Chondrocyte (in vitro differentiated cells): ENCODE data around the gene PPP6R3. TPM values are rescaled to one million over a fixed set of nuclear protein-coding genes. Genes with fewer than 3 reads are reported as not detected.

Experiments
- DNase-seq: peaks from one replicate; pipeline ENCODE4 v3.0.0; 2021; ENCODE audit warnings: mixed read lengths, low spot score
- H3K27ac Mint-ChIP-seq: one replicate; pipeline ENCODE4 v1.8.0; 2021; ENCODE audit warnings: mild to moderate bottlenecking, moderate library complexity, mixed read lengths; ENCODE audit not compliant: unreplicated experiment
- H3K27me3 Mint-ChIP-seq: 2 replicates; pipeline ENCODE4 v1.8.0; 2021; ENCODE audit warnings: low read depth, mixed read lengths
- H3K36me3 Mint-ChIP-seq: 2 replicates; pipeline ENCODE4 v1.8.0; 2021; ENCODE audit warnings: low read depth, mixed read lengths
- H3K4me1 Mint-ChIP-seq: 2 replicates; pipeline ENCODE4 v1.8.0; 2021; ENCODE audit warnings: low read depth, mild to moderate bottlenecking, mixed read lengths
- H3K4me3 Mint-ChIP-seq: one replicate; pipeline ENCODE4 v1.8.0; 2021; ENCODE audit warnings: mild to moderate bottlenecking, moderate library complexity, mixed read lengths; ENCODE audit not compliant: unreplicated experiment
- H3K9me3 Mint-ChIP-seq: 2 replicates; pipeline ENCODE4 v1.8.0; 2021; ENCODE audit warnings: low read depth, mixed read lengths
- CTCF ChIP-seq: fragments of 200-600 bp; sonication (generic); IDR thresholded peaks from 2 replicates; pipeline ENCODE4 v1.5.0; 2021; ENCODE audit warnings: antibody characterized with exemption, mild to moderate bottlenecking, moderate library complexity
- total RNA-seq: library from RNA; stranded (reverse); gene quantifications from 3 replicates; pipeline ENCODE4 v1.2.1, GENCODE V29; 2021

Gene PPP6R3
- total RNA-seq, 1 donor from 2014 or later: 73.4 TPM

- H3K4me1 Mint-ChIP-seq: no peaks in the 10 kb centered on the region
- TF ChIP-seq CTCF: no peak
- peak overlapping the region; percentile 55 for H3K27ac Mint-ChIP-seq
- no peaks in the 10 kb centered on the region for H3K27me3 Mint-ChIP-seq
- no peak for DNase-seq
- H3K4me3 Mint-ChIP-seq: no peak overlapping the region
- H3K36me3 Mint-ChIP-seq: peaks cover 33% of the 10 kb centered on the region
- no peaks in the 10 kb centered on the region for H3K9me3 Mint-ChIP-seq
Observed at GRCh38 chr11:68563454-68563853, 102.9 kb downstream of the PPP6R3 start.

- no peak overlapping the region for H3K27ac Mint-ChIP-seq
- H3K27me3 Mint-ChIP-seq: no peaks in the 10 kb centered on the region
- TF ChIP-seq CTCF: no peak
- no peak for DNase-seq
- H3K4me1 Mint-ChIP-seq: no peaks in the 10 kb centered on the region
- H3K36me3 Mint-ChIP-seq: peaks cover 32% of the 10 kb centered on the region
- H3K9me3 Mint-ChIP-seq: no peaks in the 10 kb centered on the region
- H3K4me3 Mint-ChIP-seq: no peak overlapping the region
Observed at GRCh38 chr11:68564261-68564660, 103.7 kb downstream of the PPP6R3 start.

DNA sequence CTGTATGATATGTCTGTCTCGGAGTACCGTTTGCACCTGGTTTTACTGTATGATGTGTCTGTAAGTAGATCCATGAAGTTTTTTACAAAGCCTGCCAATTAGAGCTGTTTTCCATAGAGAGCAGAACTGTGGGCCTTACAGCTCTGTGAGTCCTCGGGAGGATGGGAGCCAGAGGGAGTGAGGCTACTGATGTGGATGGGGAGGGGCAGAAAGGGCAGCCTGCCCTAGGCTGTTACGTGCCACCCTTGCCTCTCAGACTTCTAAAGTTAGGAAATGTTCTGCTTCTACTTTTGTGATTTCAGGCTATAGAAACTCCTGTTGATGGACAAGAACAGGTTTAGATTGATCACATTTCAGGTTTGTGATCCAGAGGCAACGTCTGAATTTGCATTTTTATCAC is 105.2 kb downstream of the PPP6R3 start:
- TF ChIP-seq CTCF: no peak
- DNase-seq: no peak
- no peaks in the 10 kb centered on the region for H3K4me1 Mint-ChIP-seq
- no peaks in the 10 kb centered on the region for H3K27me3 Mint-ChIP-seq
- H3K27ac Mint-ChIP-seq: no peak overlapping the region
- no peak overlapping the region for H3K4me3 Mint-ChIP-seq
- H3K36me3 Mint-ChIP-seq: peaks cover 31% of the 10 kb centered on the region
- H3K9me3 Mint-ChIP-seq: no peaks in the 10 kb centered on the region

DNA sequence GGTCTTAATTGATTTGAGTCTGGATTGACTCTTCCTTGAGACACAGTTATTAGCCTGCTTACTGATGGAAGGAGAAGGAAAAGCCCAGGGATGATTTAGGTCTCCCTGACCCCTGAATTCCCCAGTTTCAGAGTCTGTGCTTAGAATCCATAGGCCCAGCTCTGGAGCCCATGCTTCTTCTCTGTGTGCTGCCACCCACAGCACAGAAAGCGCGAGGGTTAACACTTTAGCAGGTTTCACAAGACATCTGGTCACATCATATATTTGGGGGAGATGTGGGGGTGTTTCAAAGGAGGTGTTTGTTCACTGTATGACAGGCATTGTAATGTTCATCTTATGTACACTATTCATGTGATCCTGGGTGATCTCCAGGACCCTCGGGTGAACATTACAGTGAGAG is 107.0 kb downstream of the PPP6R3 start:
- Mint-ChIP-seq H3K4me1 (no peaks in the 10 kb centered on the region), H3K9me3 (no peaks in the 10 kb centered on the region), H3K4me3 (no peak overlapping the region), H3K27me3 (no peaks in the 10 kb centered on the region), H3K36me3 (peaks cover 35% of the 10 kb centered on the region), H3K27ac (no peak overlapping the region)
- no peak for DNase-seq
- no peak for TF ChIP-seq CTCF

DNA sequence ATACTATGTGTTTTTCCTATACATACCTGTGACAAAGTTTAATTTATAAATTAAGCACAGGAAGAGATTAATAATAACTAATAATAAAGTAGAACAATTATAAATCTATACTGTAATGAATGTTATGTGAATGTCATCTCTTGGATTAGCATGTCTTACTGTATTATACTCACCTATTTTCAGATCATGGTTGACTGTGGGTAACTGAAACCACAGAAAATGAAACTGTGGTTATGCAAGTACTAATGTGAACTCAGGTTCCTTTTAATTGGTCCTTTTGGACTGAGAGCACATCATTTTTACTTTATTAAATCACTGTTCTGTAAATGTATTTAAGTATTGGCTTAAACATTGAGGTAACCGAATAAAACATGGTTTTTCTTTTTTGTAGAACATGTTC is 108.8 kb downstream of the PPP6R3 start:
- no peaks in the 10 kb centered on the region for H3K27me3 Mint-ChIP-seq
- peaks cover 36% of the 10 kb centered on the region for H3K36me3 Mint-ChIP-seq
- peaks cover 6% of the 10 kb centered on the region for H3K4me1 Mint-ChIP-seq
- H3K9me3 Mint-ChIP-seq: no peaks in the 10 kb centered on the region
- H3K27ac Mint-ChIP-seq: no peak overlapping the region
- DNase-seq: no peak
- TF ChIP-seq CTCF: no peak
- H3K4me3 Mint-ChIP-seq: no peak overlapping the region
